GM21529 (cell line): ENCODE results near the gene RITA1.

ENCODE experiments used
- ATAC-seq: cut with Tn5 transposase; IDR thresholded peaks from one replicate; pipeline ENCODE4 v1.9.1; 2021; ENCODE audit not compliant: unreplicated experiment

RITA1 gene

DNA sequence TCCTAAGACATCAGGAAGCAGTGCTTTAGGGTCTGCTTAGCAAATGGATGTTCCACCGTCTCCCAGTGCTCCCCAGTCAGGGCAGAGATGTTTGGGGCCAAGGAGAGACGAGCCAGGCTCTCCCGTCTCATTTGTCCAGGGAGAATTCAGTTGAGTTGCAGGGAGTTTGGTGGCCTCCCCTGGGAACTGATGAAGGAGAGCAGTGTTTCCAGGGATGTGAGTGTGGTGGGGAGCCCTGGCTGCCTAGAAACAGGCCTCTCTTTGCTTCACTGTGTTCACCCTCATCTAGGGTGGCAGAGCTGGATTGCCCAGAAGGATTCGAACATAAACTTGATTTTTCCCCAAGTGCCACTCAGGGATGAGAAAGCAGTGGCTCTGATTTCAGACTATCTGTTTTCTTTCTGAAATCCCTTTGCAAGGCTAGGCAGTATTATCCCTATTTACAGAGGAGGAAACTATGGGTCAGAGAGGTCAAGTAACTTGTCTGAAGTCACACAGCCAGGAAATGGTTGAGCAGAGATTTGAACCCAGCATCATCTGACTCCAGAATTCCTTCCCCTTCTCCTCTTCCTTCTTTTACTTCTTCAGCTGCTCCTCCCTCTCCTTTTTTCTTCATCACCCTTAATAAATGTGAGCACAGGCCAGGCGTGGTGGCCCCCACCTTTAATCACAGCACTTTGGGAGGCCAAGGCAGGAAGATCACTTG is 42.3 kb downstream of the RITA1 start:
- ATAC-seq, result no peak

DNA sequence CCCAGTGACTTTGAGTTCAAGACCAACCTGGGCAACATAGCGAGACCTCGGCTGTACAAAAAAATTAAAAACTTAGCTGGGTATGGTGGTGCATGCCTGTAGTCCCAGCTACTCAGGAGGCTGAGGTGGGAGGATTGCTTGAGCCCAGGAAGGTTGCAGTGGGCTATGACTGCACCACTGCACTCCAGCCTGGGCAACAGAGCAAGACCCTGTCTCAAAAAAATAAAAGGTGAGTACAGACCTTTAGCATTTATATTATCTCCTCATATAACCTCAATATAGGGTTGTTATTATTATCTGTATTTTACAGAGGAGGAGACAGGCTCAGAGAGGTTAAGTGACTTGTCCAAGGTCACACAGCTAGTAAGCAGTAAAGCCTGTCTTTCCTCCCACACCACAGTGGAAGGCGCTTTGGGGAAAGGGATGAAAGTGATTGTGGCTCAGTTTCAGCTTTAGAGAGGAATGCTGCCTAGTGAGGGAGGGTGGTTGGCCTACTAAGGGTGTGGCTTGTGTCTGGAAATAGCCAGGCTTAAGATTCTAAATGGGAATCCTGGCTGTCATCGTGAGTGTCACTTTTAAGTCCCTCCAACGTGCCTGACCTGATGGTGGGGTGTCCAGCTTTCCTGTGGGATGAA is 43.0 kb downstream of the RITA1 start:
- ATAC-seq, result no peak

DNA sequence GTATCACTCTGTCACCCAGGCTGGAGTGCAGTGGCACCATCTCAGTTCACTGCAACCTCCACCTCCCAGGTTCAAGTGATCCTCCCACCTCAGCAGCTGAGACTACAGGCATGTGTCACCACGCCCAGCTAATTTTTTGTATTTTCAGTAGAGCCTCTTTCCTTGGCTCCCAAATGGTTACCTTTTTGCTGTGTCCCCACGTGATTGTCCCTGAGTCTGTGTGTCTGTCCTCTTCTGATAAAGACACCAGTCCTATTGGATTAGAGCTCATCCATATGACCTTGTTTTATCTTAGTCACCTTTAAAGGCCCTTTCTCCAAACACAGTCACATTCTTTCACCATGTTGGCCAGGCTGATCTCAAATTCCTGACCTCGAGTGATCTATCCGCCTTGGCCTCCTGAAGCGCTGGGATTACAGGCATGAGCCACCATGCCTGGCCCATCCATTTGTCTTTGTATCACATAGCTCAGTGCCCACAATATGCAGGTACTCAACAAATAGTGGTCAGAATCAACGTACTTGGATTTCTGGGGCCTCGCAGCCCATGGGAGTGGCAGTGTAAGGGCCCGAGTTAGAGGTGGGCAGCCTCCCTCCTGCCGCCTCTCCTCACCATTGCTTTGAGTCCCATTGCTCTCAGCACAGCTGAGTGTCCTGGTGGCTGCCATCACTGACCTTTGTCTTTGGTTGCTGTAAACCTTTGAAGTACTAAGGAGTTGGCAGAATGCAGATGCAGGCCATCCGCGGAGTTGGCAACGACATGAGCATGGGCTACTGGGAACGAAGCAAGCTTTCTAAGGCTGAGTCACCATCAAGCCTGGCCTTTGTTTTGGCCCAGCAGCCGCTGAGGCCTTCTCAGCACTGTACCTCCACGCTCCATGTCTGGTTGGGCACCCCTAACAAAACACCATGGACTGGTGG is 45.1 kb downstream of the RITA1 start:
- peak; percentile 3 for ATAC-seq

DNA sequence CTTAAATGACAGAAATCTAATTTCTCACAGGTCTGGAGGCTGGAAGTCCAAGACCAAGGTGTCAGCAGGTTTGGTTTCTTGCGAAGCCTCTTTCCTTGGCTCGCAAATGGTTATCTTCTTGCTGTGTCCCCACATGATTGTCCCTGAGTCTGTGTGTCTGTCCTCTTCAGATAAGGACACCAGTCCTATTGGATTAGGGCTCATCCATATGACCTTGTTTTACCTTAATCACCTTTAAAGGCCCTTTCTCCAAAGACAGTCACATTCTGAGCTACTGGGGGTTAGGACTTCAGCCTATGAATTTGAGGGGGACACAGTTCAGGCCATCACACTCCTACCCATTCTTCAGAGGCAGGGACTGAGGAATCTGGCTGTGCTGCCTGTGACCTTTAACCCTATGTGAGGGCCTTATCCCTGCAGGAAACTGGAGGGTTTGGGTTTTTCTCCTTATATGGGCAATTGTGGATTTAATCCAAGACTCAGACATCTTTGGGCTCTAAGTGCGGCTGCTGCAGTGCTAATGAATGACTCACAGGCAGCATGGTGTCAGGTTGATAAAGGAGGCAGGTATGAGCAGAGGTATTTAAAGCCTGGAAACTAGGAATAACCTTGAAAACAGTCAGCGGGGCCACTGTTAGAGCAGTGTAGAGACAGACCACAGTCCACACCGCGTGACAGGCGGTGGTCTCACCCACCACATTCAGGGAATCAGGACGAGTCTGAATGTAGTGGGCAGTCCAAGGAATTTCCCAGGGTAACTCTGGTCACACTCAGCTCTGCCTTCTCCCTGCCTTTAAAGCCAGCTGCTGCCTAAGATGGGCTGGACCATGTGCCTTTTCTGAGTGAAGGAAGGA is 45.9 kb downstream of the RITA1 start:
- no peak for ATAC-seq

DNA sequence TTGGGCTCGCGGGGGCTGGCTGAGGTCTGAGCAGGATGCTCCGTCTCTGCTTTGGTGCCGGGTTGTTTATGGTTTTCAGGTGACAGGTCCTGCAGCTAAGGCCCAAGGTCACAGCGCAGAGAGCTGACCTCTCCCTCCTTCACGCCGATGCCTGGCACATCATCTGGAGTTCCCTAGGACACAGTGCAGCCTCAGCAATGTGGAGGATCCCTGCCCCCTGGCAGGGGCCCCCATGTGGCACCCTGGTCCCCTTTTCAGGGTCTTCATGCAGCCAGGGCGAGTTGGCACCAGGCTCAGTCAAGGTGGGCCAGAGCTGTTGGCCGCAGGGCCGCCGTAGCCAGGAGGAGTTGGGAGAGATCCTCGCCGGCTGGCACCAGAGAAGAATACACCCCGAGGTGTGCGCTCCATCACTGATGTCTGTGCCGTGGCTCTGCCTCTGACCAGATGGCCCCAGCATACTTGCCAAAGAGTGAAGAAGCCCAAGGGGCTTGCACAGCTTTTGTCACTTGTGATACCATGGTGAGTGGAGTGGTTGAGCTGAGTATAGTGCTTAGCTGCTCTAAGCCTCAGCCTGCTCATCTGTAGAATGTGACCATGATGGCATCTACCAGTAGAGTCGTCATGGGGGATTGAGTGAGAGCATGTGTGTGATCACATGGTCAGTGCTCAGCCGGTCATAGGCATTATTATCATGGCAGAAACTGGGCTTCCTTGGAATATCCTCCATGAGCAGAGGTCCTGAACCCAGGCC is 46.7 kb downstream of the RITA1 start:
- ATAC-seq, result no peak

DNA sequence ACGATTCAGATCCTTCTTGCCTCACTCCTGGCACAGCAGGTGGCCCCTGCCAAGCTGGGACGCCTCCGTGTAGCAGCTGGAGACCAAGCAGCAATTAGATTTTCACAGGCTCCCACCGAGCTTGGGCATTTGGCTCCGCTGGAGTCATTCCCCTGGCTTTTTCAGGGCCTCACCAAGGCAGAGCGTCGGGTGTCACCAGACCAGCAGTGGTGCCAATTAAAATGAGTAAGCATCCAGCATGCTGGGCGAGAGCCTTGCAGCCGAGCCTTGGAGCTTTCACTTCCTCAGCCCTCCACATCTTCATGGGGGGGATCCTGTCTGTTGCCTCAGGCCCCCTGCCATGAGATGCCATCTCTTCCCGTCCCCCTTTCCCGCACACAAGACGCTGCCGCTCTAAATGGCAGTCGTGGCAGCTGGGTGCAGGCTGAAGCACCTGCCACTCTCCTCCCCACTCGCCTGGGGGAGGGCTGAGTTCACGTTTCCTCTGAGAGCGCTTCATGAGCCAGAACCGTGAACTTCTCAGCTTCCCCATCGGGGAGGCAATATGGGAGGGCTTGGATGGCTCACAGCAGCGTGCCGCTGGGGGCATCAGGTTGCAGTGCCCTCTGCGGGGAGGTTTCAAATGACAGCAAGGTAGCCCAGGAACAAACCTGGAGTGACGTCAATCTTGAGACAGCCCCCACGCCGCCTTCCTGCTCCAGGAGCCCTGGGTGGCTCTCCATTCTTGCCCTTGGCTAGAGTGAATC is 47.5 kb downstream of the RITA1 start:
- ATAC-seq, result peak; percentile 62

DNA sequence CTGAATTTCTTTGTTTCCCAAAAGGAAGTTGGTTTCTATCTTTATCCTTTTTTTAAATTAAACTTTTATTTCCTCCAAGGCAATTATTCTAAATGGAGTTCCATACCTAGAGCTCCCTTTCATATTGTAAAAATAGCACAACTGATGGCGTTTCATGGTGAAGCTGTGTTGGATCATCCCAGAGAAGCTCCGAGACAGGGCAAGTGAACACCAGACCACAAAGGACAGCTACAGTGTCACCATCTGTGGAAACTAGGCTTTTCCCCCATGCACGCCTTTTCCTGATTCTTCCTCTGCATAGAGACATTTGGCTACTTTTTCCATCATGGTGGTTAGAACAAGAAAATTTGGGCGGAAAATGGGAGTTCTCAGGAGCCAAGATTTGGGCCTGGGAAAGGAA is 48.4 kb downstream of the RITA1 start:
- ATAC-seq, result no peak

DNA sequence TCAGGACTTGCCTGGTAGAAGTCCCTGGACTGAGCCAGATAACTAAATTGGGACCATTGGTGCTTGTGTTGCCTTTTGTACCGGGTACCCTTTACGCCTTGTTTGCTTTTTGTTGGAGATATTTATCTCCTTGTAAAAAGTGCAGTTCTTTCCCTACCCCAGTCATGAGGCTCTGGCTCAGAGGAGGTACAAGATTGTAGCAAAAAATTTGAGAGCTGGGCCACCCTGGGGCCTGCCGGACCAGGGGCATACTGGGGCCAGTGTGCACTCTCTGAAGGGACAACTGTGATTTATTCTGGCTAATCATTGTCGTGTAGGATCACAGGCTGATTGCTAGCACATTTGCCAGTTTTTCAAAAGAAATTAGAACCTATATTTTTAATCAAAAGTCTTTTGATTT is 49.0 kb downstream of the RITA1 start:
- ATAC-seq, result no peak

DNA sequence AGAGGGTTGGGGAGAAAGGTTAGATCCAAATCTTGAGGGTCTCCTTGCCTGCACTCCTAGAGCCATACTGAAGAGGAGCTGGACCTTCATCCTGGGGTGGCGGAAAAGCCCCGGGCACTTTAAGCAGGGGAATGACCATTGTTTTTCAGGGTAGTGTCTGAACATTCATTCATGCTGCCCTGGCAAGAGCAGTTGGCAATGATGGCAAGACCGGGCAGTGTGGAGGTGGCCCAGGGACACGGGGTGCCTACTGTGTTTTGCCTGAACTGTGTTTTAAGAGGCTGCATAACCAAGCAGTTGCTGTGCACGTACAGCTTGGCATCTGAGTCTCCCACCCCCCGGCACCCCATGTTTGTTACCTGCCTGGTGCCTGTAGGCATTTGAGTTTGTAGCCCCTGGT is 50.5 kb downstream of the RITA1 start:
- no peak for ATAC-seq

DNA sequence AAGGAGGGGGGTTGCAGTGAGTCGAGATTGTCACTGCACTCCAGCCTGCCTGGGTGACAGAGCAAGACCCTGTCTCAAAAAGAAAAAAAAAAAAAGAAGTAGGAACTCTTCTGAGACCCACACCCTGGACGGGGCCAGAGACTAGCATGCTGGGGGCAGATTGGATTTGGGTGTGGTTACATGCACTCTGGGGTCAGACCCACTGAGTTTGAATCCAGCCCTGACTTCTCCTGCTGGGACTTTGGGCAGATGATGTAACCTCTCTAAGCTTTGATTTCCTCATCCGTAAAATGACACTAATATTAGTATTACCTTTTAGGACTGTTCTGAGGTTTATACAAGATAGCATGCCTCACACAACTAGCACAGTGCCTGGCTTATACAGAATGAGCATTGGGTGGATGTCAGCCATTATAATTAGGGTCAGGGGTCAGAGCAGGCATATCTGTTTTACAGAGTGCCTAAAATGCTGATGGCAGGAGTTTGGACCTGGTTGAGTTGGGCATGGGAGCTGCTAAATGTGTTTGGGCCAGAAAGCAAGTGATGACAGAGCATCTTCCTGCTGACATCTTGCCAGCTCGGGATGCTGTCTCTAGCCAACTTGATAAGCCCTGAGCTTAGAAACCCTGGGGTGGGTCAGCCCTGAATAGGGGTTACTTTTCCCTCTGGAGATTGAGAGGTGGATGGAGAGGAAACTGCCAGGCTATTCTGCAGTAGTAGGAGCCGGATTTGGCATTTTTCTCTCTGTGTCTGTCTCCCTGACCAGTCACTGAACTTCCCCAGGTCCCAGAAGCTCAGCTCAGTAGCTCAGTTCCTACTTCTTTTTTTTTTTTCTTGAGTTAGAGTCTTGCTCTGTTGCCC is 51.2 kb downstream of the RITA1 start:
- no peak for ATAC-seq

DNA sequence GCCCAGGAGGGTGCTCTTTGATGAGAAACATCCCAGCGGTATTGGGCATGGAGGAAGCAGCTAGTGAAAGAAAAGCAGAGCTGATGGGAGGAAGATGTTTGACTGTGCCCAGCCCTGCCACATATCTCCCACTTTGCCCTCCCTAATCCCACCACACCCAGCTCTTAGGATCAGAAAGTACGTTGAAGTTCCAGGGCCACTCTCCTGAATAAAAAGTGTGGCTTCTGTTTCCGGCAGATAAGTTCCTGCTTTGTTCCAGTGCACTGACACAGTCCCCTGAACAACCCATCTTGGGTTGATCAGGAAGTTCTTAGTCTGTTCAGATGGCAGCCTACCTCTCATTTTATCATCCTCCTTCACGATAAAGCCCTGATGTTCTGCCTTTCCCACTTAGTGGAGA is 52.2 kb downstream of the RITA1 start:
- no peak for ATAC-seq

DNA sequence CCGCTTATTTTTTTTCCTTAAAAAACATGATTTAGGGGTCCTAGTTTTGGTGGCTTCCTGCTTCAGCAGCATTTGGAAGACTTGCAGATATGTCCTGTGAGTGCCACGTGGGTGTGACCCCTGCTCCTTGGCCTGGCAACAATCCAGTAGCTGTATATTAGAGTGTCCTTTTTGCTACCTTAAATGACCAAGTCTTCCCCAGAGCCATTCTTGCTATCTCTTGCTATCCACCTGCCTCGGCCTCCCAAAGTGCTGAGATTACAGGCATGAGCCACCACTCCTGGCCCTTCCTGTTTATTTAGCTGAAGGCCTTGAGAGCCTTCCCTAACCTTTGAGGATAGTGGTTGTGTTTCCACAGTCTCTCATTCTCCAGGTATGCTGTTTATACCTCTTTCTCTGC is 52.8 kb downstream of the RITA1 start:
- no peak for ATAC-seq

DNA sequence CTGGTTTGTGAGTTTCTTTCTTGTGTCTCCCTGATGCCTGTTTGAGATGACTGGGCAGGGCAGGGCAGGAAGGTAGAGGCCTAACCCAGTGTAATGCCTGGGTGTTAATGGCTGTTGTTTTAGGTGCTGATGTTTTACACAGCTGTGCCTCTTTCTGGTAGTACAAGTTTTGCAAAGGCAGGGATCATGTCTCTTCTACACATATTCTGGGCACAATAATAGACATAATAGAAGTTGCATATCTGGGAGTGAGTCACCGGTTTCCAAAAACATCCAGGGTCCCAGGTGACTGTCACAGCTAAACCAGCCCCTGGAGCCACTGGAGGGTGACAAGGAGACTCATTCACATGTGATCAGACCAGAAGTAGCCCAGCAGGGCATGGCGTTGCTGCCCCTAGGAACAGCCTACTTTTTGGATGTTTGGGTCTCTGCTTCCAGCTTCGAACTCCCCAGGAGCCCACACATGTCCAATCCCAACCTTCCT is 53.8 kb downstream of the RITA1 start:
- ATAC-seq, result no peak

DNA sequence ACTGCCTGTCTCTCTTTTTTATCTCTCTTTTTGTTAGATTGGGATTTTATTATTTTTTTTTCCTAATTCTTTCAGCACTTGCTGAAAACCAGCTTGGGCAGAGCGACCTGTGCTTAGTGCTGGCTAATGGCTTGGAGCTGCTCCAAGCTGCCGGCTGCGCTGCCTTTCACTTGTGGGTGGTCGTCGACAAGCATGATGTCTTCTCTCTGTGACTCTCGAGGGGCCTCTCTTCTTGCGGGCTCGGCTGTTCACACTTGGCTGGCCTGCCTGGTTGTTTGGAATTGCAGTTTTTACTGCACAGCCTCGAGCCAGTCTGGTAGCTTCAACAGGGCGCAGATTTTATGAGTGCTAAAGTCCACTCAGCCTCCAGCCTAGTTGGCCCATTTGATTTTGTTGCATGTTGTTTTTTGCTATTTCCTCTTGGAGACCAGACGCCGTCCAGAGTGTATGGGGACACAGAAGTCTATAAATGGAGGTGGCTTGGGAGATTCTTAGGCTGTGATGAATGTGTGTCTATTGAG is 54.4 kb downstream of the RITA1 start:
- ATAC-seq, result no peak

DNA sequence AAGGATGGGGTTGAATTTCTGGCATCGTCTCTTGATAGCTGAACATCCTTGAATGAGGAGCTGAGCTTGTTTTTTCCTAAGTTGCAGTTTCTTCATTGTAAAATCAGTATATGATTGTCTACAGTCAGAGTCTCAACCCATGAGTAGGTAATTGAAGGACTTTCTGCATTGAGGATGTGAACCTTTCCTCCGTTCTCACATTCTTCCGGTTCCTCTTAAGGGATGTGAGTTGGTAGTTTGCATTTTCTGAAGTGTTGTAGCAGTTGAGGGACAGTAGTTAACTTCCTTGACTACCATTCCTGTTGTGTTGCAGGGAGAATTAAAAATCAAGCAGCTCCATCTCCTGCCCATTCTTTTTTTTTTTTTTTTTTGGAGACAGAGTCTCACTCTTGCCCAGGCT is 54.9 kb downstream of the RITA1 start:
- no peak for ATAC-seq

DNA sequence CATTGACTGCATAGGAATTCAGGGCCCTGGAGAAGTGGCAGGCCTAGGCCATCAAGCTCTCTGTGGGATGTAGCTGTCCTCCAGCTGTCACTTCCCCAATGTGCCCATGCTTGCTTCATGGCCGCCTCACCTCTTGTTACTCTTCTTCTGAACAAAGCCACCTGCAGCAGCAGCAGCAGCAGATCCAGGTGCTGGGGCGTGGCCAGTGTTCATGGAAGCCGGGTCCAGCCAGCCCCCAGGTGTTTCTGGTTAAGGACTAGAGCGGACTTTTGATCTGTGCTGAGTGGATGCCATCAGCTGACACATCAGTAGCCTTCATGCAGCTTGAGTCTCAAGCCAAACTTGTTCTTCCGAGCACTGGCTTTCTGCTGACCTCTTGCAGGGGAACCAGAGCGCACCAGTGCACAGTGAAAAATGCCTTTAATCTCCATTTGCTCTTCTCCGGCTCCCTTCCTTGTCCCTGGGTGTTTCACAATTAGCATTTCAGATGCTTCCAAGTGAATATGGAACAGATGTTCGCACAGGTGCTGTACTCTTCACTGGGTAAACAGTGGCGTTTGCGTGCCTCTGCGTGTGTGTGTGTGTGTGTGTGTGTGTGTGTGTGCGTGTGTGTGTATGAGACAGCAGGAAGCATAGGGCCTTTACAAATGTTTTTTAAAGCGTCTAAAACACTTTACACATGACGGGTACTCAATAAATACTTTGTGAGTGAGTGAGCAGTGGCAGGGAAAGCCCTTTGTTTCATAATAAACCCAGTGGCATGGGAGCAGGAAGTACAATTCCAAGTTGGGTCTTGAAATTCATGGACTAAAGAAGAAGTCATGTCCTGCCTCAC is 55.9 kb downstream of the RITA1 start:
- no peak for ATAC-seq
